AG04449 (cell line): Measurements from ENCODE around the gene MOCS2.
A peak's percentile ranks its signal among the peaks of the same experiment; 100 is the strongest.

Experiments used
- CTCF ChIA-PET: fragments of 350-600 bp; formaldehyde crosslinking; extraction: SDS; loops from one replicate; lab custom pipeline; 2021; ENCODE audit warnings: antibody characterized with exemption; lab: Yijun Ruan, JAX
- POLR2A ChIA-PET: fragments of 400-600, 350-600 bp; formaldehyde crosslinking; extraction: SDS; loops from one replicate; lab custom pipeline; 2020; ENCODE audit warnings: antibody characterized with exemption, inconsistent platforms; lab: Yijun Ruan, JAX
- DNase-seq: peaks from one replicate; pipeline ENCODE4 v3.0.0-alpha.2; 2010; ENCODE audit warnings: low read depth, low spot score
- H3K4me3 ChIP-seq: 2 replicates; pipeline ENCODE4 v1.5.1; 2011; ENCODE audit warnings: low read depth, mild to moderate bottlenecking, control low read depth, low read length
- CTCF ChIP-seq: IDR thresholded peaks from one replicate; pipeline ENCODE4 v1.5.1; 2011; ENCODE audit warnings: mild to moderate bottlenecking, moderate library complexity, low read length, control low read depth, inconsistent platforms; ENCODE audit not compliant: insufficient read depth; ENCODE audit errors: missing control alignments

The MOCS2 gene

GRCh38 chr5:53127107-53127506 lies 17.6 kb upstream of the MOCS2 start:
- H3K4me3 ChIP-seq: no peak overlapping the region
- CTCF ChIA-PET: interaction anchor here (1.2 to 2.2 kb wide), 5 partner anchors 351 to 1107 kb away, joined by 3 to 13 read pairs (median 4); no protein-coding TSS in a partner anchor
- no peak for DNase-seq
- POLR2A ChIA-PET: no interaction called here
- no peak for TF ChIP-seq CTCF

GRCh38 chr5:53126521-53126920 lies 17.0 kb upstream of the MOCS2 start:
- POLR2A ChIA-PET: no interaction called here
- CTCF ChIA-PET: interaction anchor here (0.8 to 2.2 kb wide), 12 partner anchors 11 to 1118 kb away, joined by 3 to 13 read pairs (median 4); partner anchors contain the start of gene MOCS2
- peak; percentile 33 for DNase-seq

GRCh38 chr5:53123702-53124101 lies 14.1 kb upstream of the MOCS2 start:
- no peak for DNase-seq
- no peak for TF ChIP-seq CTCF
- ChIA-PET POLR2A (no interaction called here), CTCF (interaction anchor here (0.7 to 4.4 kb wide), 22 partner anchors 9 to 1120 kb away, joined by 3 to 48 read pairs (median 4); partner anchors contain the start of gene MOCS2)
- H3K4me3 ChIP-seq: no peak overlapping the region

More at GRCh38 chr5:53126521-53126920, 17.0 kb upstream of the MOCS2 start:
- no peak for TF ChIP-seq CTCF
- H3K4me3 ChIP-seq: no peak overlapping the region

- no peak for DNase-seq
- ChIA-PET POLR2A (no interaction called here), CTCF (interaction anchor here (2.1 to 4.4 kb wide), 2 partner anchors 23 to 1109 kb away, joined by 5 to 48 read pairs; no protein-coding TSS in a partner anchor)
- no peak overlapping the region for H3K4me3 ChIP-seq
- no peak for TF ChIP-seq CTCF
These were observed 10.6 kb upstream of the MOCS2 start for GRCh38 chr5:53120165-53120564.

GRCh38 chr5:53118879-53119278 lies 9.3 kb upstream of the MOCS2 start:
- no peak for DNase-seq
- H3K4me3 ChIP-seq: no peak overlapping the region
- CTCF ChIA-PET: interaction anchor here (0.7 to 5.8 kb wide), 3 partner anchors 170 to 1115 kb away, joined by 4 to 59 read pairs (median 12); no protein-coding TSS in a partner anchor
- TF ChIP-seq CTCF: no peak
- POLR2A ChIA-PET: interaction anchor here (1.2 kb wide), 1 partner anchor 9 kb away, joined by 4 read pairs; the partner anchor contains the start of gene MOCS2

- no peak overlapping the region for H3K4me3 ChIP-seq
- POLR2A ChIA-PET: no interaction called here
- DNase-seq: no peak
- CTCF ChIA-PET: interaction anchor here (0.9 to 5.8 kb wide), 5 partner anchors 23 to 1118 kb away, joined by 3 to 59 read pairs (median 3); no protein-coding TSS in a partner anchor
- TF ChIP-seq CTCF: no peak
These were observed 7.0 kb upstream of the MOCS2 start for GRCh38 chr5:53116597-53116996.
